Dendritic cell treated with granulocyte-macrophage colony-stimulating factor and Interleukin-4, amounts not matched to agents 40 ng/mL and 50 ng/mL, for 4 days (primary cell): ENCODE data around the gene CCDC171.

ENCODE experiments used
- H3K27ac Mint-ChIP-seq: one replicate; pipeline ENCODE4 v1.8.0; 2022; ENCODE audit warnings: mild to moderate bottlenecking, mixed read lengths
- H3K27me3 Mint-ChIP-seq: one replicate; pipeline ENCODE4 v1.8.0; 2022; ENCODE audit warnings: mild to moderate bottlenecking, mixed read lengths
- H3K36me3 Mint-ChIP-seq: one replicate; pipeline ENCODE4 v1.8.0; 2022; ENCODE audit warnings: low read depth, mixed read lengths
- H3K4me1 Mint-ChIP-seq: one replicate; pipeline ENCODE4 v1.8.0; 2022; ENCODE audit warnings: low read depth, mixed read lengths
- H3K4me3 Mint-ChIP-seq: one replicate; pipeline ENCODE4 v1.8.0; 2022; ENCODE audit warnings: mild to moderate bottlenecking, moderate library complexity, mixed read lengths
- H3K9me3 Mint-ChIP-seq: one replicate; pipeline ENCODE4 v1.8.0; 2022; ENCODE audit warnings: mixed read lengths
- intact Hi-C: fragments of 100-400 bp; cut with micrococcal nuclease; formaldehyde crosslinking; loops from one replicate; pipeline ENCODE4 v1.15.0; 2022

The CCDC171 gene

GRCh38 chr9:15944341-15944740, 391.5 kb downstream of the CCDC171 start:
- Mint-ChIP-seq H3K36me3 (no peaks in the 10 kb centered on the region), H3K4me1 (no peaks in the 10 kb centered on the region), H3K9me3 (no peaks in the 10 kb centered on the region), H3K27ac (no peak overlapping the region), H3K4me3 (no peak overlapping the region), H3K27me3 (no peaks in the 10 kb centered on the region)
- intact Hi-C loops: no loop called here

- no peaks in the 10 kb centered on the region for H3K36me3 Mint-ChIP-seq
- no peak overlapping the region for H3K27ac Mint-ChIP-seq
- no peaks in the 10 kb centered on the region for H3K4me1 Mint-ChIP-seq
- H3K9me3 Mint-ChIP-seq: peaks cover 2% of the 10 kb centered on the region
- intact Hi-C loops: no loop called here
- H3K4me3 Mint-ChIP-seq: no peak overlapping the region
- no peaks in the 10 kb centered on the region for H3K27me3 Mint-ChIP-seq
These were observed 406.8 kb downstream of the CCDC171 start for GRCh38 chr9:15959663-15960062.

GRCh38 chr9:15961217-15961616, 408.4 kb downstream of the CCDC171 start:
- Mint-ChIP-seq H3K4me1 (no peaks in the 10 kb centered on the region), H3K4me3 (no peak overlapping the region), H3K36me3 (no peaks in the 10 kb centered on the region), H3K27ac (no peak overlapping the region), H3K27me3 (no peaks in the 10 kb centered on the region), H3K9me3 (no peaks in the 10 kb centered on the region)
- intact Hi-C loops: no loop called here

GRCh38 chr9:15965246-15965745, 412.5 kb downstream of the CCDC171 start:
- intact Hi-C loops: no loop called here
- H3K4me3 Mint-ChIP-seq: no peak overlapping the region
- no peaks in the 10 kb centered on the region for H3K4me1 Mint-ChIP-seq
- no peaks in the 10 kb centered on the region for H3K27me3 Mint-ChIP-seq
- H3K9me3 Mint-ChIP-seq: no peaks in the 10 kb centered on the region
- no peak overlapping the region for H3K27ac Mint-ChIP-seq
- no peaks in the 10 kb centered on the region for H3K36me3 Mint-ChIP-seq

- no peaks in the 10 kb centered on the region for H3K9me3 Mint-ChIP-seq
- H3K4me3 Mint-ChIP-seq: no peak overlapping the region
- no peaks in the 10 kb centered on the region for H3K36me3 Mint-ChIP-seq
- intact Hi-C loops: no loop called here
- H3K27ac Mint-ChIP-seq: no peak overlapping the region
- H3K27me3 Mint-ChIP-seq: no peaks in the 10 kb centered on the region
- H3K4me1 Mint-ChIP-seq: no peaks in the 10 kb centered on the region
These were observed 413.6 kb downstream of the CCDC171 start for GRCh38 chr9:15966471-15966870.

- Mint-ChIP-seq H3K36me3 (no peaks in the 10 kb centered on the region), H3K27ac (no peak overlapping the region), H3K4me3 (no peak overlapping the region), H3K9me3 (no peaks in the 10 kb centered on the region), H3K4me1 (no peaks in the 10 kb centered on the region), H3K27me3 (no peaks in the 10 kb centered on the region)
- intact Hi-C loops: no loop called here
These were observed 414.2 kb downstream of the CCDC171 start for GRCh38 chr9:15967068-15967467.

GRCh38 chr9:15972760-15973159, 419.9 kb downstream of the CCDC171 start:
- Mint-ChIP-seq H3K4me3 (no peak overlapping the region), H3K27me3 (no peaks in the 10 kb centered on the region), H3K36me3 (no peaks in the 10 kb centered on the region), H3K4me1 (no peaks in the 10 kb centered on the region), H3K27ac (no peak overlapping the region), H3K9me3 (no peaks in the 10 kb centered on the region)
- intact Hi-C loops: no loop called here

GRCh38 chr9:15975101-15975778, 422.4 kb downstream of the CCDC171 start:
- Mint-ChIP-seq H3K27ac (no peak overlapping the region), H3K36me3 (no peaks in the 10 kb centered on the region), H3K4me1 (no peaks in the 10 kb centered on the region), H3K9me3 (no peaks in the 10 kb centered on the region), H3K4me3 (no peak overlapping the region), H3K27me3 (no peaks in the 10 kb centered on the region)
- intact Hi-C loops: no loop called here

GRCh38 chr9:15977438-15977837, 424.6 kb downstream of the CCDC171 start:
- no peaks in the 10 kb centered on the region for H3K9me3 Mint-ChIP-seq
- intact Hi-C loops: no loop called here
- H3K36me3 Mint-ChIP-seq: no peaks in the 10 kb centered on the region
- H3K27ac Mint-ChIP-seq: no peak overlapping the region
- H3K27me3 Mint-ChIP-seq: no peaks in the 10 kb centered on the region
- no peak overlapping the region for H3K4me3 Mint-ChIP-seq
- H3K4me1 Mint-ChIP-seq: no peaks in the 10 kb centered on the region

- Mint-ChIP-seq H3K27me3 (no peaks in the 10 kb centered on the region), H3K9me3 (no peaks in the 10 kb centered on the region), H3K36me3 (no peaks in the 10 kb centered on the region), H3K4me3 (no peak overlapping the region), H3K4me1 (no peaks in the 10 kb centered on the region), H3K27ac (no peak overlapping the region)
- intact Hi-C loops: no loop called here
These were observed 429.3 kb downstream of the CCDC171 start for GRCh38 chr9:15982182-15982581.

GRCh38 chr9:15999422-16000339, 446.8 kb downstream of the CCDC171 start:
- H3K27me3 Mint-ChIP-seq: no peaks in the 10 kb centered on the region
- H3K4me1 Mint-ChIP-seq: no peaks in the 10 kb centered on the region
- H3K27ac Mint-ChIP-seq: no peak overlapping the region
- H3K9me3 Mint-ChIP-seq: peaks cover 15% of the 10 kb centered on the region
- H3K36me3 Mint-ChIP-seq: no peaks in the 10 kb centered on the region
- intact Hi-C loops: no loop called here
- no peak overlapping the region for H3K4me3 Mint-ChIP-seq

GRCh38 chr9:16000811-16001210, 448.0 kb downstream of the CCDC171 start:
- no peaks in the 10 kb centered on the region for H3K36me3 Mint-ChIP-seq
- no peak overlapping the region for H3K4me3 Mint-ChIP-seq
- intact Hi-C loops: no loop called here
- no peaks in the 10 kb centered on the region for H3K27me3 Mint-ChIP-seq
- H3K9me3 Mint-ChIP-seq: peaks cover 15% of the 10 kb centered on the region
- H3K4me1 Mint-ChIP-seq: no peaks in the 10 kb centered on the region
- no peak overlapping the region for H3K27ac Mint-ChIP-seq

- Mint-ChIP-seq H3K27ac (no peak overlapping the region), H3K27me3 (no peaks in the 10 kb centered on the region), H3K9me3 (peaks cover 15% of the 10 kb centered on the region), H3K36me3 (no peaks in the 10 kb centered on the region), H3K4me1 (no peaks in the 10 kb centered on the region), H3K4me3 (no peak overlapping the region)
- intact Hi-C loops: no loop called here
These were observed 449.0 kb downstream of the CCDC171 start for GRCh38 chr9:16001856-16002255.

- H3K27ac Mint-ChIP-seq: no peak overlapping the region
- H3K4me3 Mint-ChIP-seq: no peak overlapping the region
- H3K27me3 Mint-ChIP-seq: no peaks in the 10 kb centered on the region
- H3K9me3 Mint-ChIP-seq: peaks cover 12% of the 10 kb centered on the region
- no peaks in the 10 kb centered on the region for H3K36me3 Mint-ChIP-seq
- no peaks in the 10 kb centered on the region for H3K4me1 Mint-ChIP-seq
- intact Hi-C loops: no loop called here
These were observed 450.0 kb downstream of the CCDC171 start for GRCh38 chr9:16002816-16003215.
